Endothelial cell (in vitro differentiated cells): ENCODE measurements around the gene FANCD2. TPM values are rescaled to one million over a fixed set of nuclear protein-coding genes. Genes with fewer than 3 reads are reported as not detected.

Experiments
- DNase-seq: peaks from one replicate; pipeline ENCODE4 v3.0.0; 2021; ENCODE audit warnings: low spot score
- H3K27ac Mint-ChIP-seq: one replicate; pipeline ENCODE4 v1.8.0; 2021; ENCODE audit warnings: mixed read lengths, inconsistent platforms; ENCODE audit not compliant: unreplicated experiment
- H3K27me3 Mint-ChIP-seq: one replicate; pipeline ENCODE4 v1.8.0; 2021; ENCODE audit warnings: mild to moderate bottlenecking, moderate library complexity, mixed read lengths, inconsistent platforms; ENCODE audit not compliant: unreplicated experiment
- H3K36me3 Mint-ChIP-seq: one replicate; pipeline ENCODE4 v1.8.0; 2021; ENCODE audit warnings: mild to moderate bottlenecking, low read depth, mixed read lengths, inconsistent platforms; ENCODE audit not compliant: unreplicated experiment
- H3K4me1 Mint-ChIP-seq: one replicate; pipeline ENCODE4 v1.8.0; 2021; ENCODE audit warnings: mild to moderate bottlenecking, mixed read lengths, inconsistent platforms; ENCODE audit not compliant: unreplicated experiment
- H3K4me3 Mint-ChIP-seq: one replicate; pipeline ENCODE4 v1.8.0; 2021; ENCODE audit warnings: mild to moderate bottlenecking, mixed read lengths, inconsistent platforms; ENCODE audit not compliant: unreplicated experiment
- H3K9me3 Mint-ChIP-seq: one replicate; pipeline ENCODE4 v1.8.0; 2021; ENCODE audit warnings: mixed read lengths, inconsistent platforms; ENCODE audit not compliant: unreplicated experiment
- CTCF ChIP-seq: fragments of 200-600 bp; sonication (generic); IDR thresholded peaks from one replicate; pipeline ENCODE4 v1.5.0; 2021; ENCODE audit warnings: antibody characterized with exemption; ENCODE audit not compliant: unreplicated experiment
- total RNA-seq: library from RNA; stranded (reverse); fragmentation: NEBNext Ultra II Directional; extraction: Animal tissue kit (Norgen Biotek cat#: 25700); gene quantifications from one replicate; pipeline ENCODE4 v1.2.1, GENCODE V29; 2021; ENCODE audit not compliant: unreplicated experiment

Gene FANCD2
- total RNA-seq, 1 donor from 2014 or later: 14.5 TPM

GRCh38 chr3:10140996-10141546 is 114.8 kb downstream of the FANCD2 start:
- Mint-ChIP-seq H3K4me1 (peaks cover 22% of the 10 kb centered on the region), H3K4me3 (peak overlapping the region; percentile 93), H3K27ac (peak overlapping the region; percentile 70), H3K36me3 (peaks cover 4% of the 10 kb centered on the region), H3K9me3 (no peaks in the 10 kb centered on the region), H3K27me3 (peaks cover 9% of the 10 kb centered on the region)
- no peak for DNase-seq
- TF ChIP-seq CTCF: no peak

GRCh38 chr3:10142707-10143560 is 116.7 kb downstream of the FANCD2 start:
- Mint-ChIP-seq H3K9me3 (no peaks in the 10 kb centered on the region), H3K4me3 (peak overlapping the region; percentile 93), H3K36me3 (peaks cover 10% of the 10 kb centered on the region), H3K27me3 (peaks cover 9% of the 10 kb centered on the region), H3K27ac (peak overlapping the region; percentile 14), H3K4me1 (peaks cover 22% of the 10 kb centered on the region)
- no peak for DNase-seq
- TF ChIP-seq CTCF: no peak

GRCh38 chr3:10145685-10146084 is 119.4 kb downstream of the FANCD2 start:
- Mint-ChIP-seq H3K27ac (no peak overlapping the region), H3K36me3 (peaks cover 21% of the 10 kb centered on the region)
- no peak for TF ChIP-seq CTCF

GRCh38 chr3:10149226-10149625 is 123.0 kb downstream of the FANCD2 start:
- Mint-ChIP-seq H3K27ac (no peak overlapping the region), H3K27me3 (no peaks in the 10 kb centered on the region), H3K4me1 (peaks cover 5% of the 10 kb centered on the region), H3K9me3 (no peaks in the 10 kb centered on the region), H3K36me3 (peaks cover 30% of the 10 kb centered on the region), H3K4me3 (no peak overlapping the region)
- DNase-seq: no peak
- no peak for TF ChIP-seq CTCF

More at GRCh38 chr3:10145685-10146084, 119.4 kb downstream of the FANCD2 start:
- Mint-ChIP-seq H3K4me3 (no peak overlapping the region), H3K4me1 (peaks cover 22% of the 10 kb centered on the region), H3K9me3 (no peaks in the 10 kb centered on the region), H3K27me3 (peaks cover 8% of the 10 kb centered on the region)
- DNase-seq: no peak

GRCh38 chr3:10150987-10151386 is 124.8 kb downstream of the FANCD2 start:
- Mint-ChIP-seq H3K4me1 (no peaks in the 10 kb centered on the region), H3K27ac (no peak overlapping the region), H3K4me3 (no peak overlapping the region), H3K36me3 (peaks cover 34% of the 10 kb centered on the region), H3K27me3 (no peaks in the 10 kb centered on the region), H3K9me3 (no peaks in the 10 kb centered on the region)
- TF ChIP-seq CTCF: no peak
- DNase-seq: no peak
